Hepatocyte (in vitro differentiated cells): ENCODE data around the gene XDH. TPM values are rescaled to one million over a fixed set of nuclear protein-coding genes. Genes with fewer than 3 reads are reported as not detected.

Experiments
- DNase-seq: peaks from one replicate; pipeline ENCODE4 v3.0.0-alpha.2; 2016; ENCODE audit warnings: low spot score
- H2AFZ ChIP-seq: fragments of 200-600 bp; sonication (generic); 2 replicates; pipeline ENCODE4 v1.6.0; 2016; ENCODE audit warnings: antibody characterized with exemption, mild to moderate bottlenecking
- H3K27ac ChIP-seq: fragments of 200-600 bp; sonication (generic); 2 replicates; pipeline ENCODE4 v1.5.1; 2016; ENCODE audit warnings: mild to moderate bottlenecking
- H3K27me3 ChIP-seq: fragments of 200-600 bp; sonication (generic); 2 replicates; pipeline ENCODE4 v1.6.1; 2016
- H3K36me3 ChIP-seq: fragments of 200-600 bp; sonication (generic); replicated peaks from 2 replicates; pipeline ENCODE4 v1.5.1; 2016; ENCODE audit warnings: low read depth; ENCODE audit not compliant: insufficient read depth
- H3K4me1 ChIP-seq: fragments of 200-600 bp; sonication (generic); 2 replicates; pipeline ENCODE4 v1.5.1; 2016; ENCODE audit warnings: mild to moderate bottlenecking, moderate library complexity; ENCODE audit not compliant: insufficient read depth
- H3K4me2 ChIP-seq: fragments of 200-600 bp; sonication (generic); 2 replicates; pipeline ENCODE4 v1.6.0; 2016
- H3K4me3 ChIP-seq: fragments of 200-600 bp; sonication (generic); 2 replicates; pipeline ENCODE4 v1.5.1; 2016; ENCODE audit warnings: mild to moderate bottlenecking
- H3K79me2 ChIP-seq: fragments of 200-600 bp; sonication (generic); 2 replicates; pipeline ENCODE4 v1.6.0; 2017; ENCODE audit warnings: mild to moderate bottlenecking
- H3K9me2 ChIP-seq: fragments of 200-600 bp; sonication (generic); replicated peaks from 2 replicates; pipeline ENCODE4 v1.6.0; 2017; ENCODE audit warnings: mild to moderate bottlenecking; ENCODE audit not compliant: insufficient read depth
- H3K9me3 ChIP-seq: fragments of 200-600 bp; sonication (generic); 2 replicates; pipeline ENCODE4 v1.5.1; 2016; ENCODE audit warnings: low read depth, mild to moderate bottlenecking
- H4K20me1 ChIP-seq: fragments of 200-600 bp; sonication (generic); 2 replicates; pipeline ENCODE4 v1.6.0; 2016; ENCODE audit warnings: mild to moderate bottlenecking; ENCODE audit not compliant: insufficient read depth, poor library complexity, severe bottlenecking
- EZH2 ChIP-seq: fragments of 200-600 bp; sonication (generic); IDR thresholded peaks from 2 replicates; pipeline ENCODE4 v1.6.1; 2016; ENCODE audit warnings: antibody characterized with exemption, mild to moderate bottlenecking, borderline replicate concordance
- EZH2phosphoT487 ChIP-seq: fragments of 200-600 bp; sonication (generic); IDR thresholded peaks from one replicate; pipeline ENCODE4 v1.6.1; 2018; ENCODE audit warnings: antibody characterized with exemption, mild to moderate bottlenecking, low read depth, moderate library complexity; ENCODE audit not compliant: unreplicated experiment, severe bottlenecking
- WGBS: methylation state at CpG from one replicate; pipeline ENCODE4 v1.1.6; 2016; ENCODE audit warnings: low lambda C conversion rate; ENCODE audit errors: missing lambda C conversion rate; 5-methylcytosine and 5-hydroxymethylcytosine counted together
- polyA plus RNA-seq: library from polyadenylated mRNA; unstranded; fragments of >200 nt; fragmentation: Nextera tagmentation; extraction: Ambion mirVana; gene quantifications from 2 replicates; pipeline ENCODE4 v1.2.1, GENCODE V29; 2016
- total RNA-seq: library from RNA; depleted of rRNA; stranded (reverse); fragments of >200 nt; gene quantifications from 2 replicates; pipeline ENCODE4 v1.2.3, GENCODE V29; 2014
- TF ChIP-seq, protein P1 (sequence below): fragments of 200-600 bp; sonication (generic); IDR thresholded peaks from 2 replicates; pipeline ENCODE4 v1.5.1; 2016; ENCODE audit warnings: antibody characterized with exemption, mild to moderate bottlenecking; ENCODE audit not compliant: poor library complexity

XDH gene
- total and polyA plus RNA-seq, 2 experiments from 2014 or later: 1.6 to 6.7 TPM

DNA sequence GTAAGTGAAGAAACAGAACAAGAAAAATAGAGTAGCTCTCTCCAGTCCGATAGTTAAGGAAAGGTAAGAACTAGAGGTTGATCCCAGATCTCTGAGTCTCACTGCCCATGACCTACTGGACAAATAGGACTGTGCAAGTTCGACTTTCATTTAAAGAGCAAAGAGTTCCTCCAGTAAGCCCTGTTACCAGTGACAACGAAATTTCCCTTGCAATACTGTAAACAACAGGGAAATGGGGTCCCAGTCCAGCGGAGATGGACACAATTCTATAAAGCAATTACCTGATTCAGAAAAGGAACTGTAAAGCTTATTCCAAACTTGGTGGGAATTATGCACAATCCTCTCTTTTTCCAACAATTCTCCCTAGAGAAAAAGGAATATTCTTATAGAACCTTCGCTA lies 65.9 kb downstream of the XDH start:
- H3K36me3 ChIP-seq: no peaks in the 10 kb centered on the region
- H4K20me1 ChIP-seq: no peaks in the 10 kb centered on the region
- H3K27me3 ChIP-seq: no peaks in the 10 kb centered on the region
- no peaks in the 10 kb centered on the region for H3K4me1 ChIP-seq
- no peak overlapping the region for H2AFZ ChIP-seq
- 89% methylated on average over 5 of the region's 5 CpGs for WGBS
- no peaks in the 10 kb centered on the region for H3K9me3 ChIP-seq
- no peak for DNase-seq
- no peak overlapping the region for H3K4me2 ChIP-seq
- H3K9me2 ChIP-seq: no peaks in the 10 kb centered on the region
- TF ChIP-seq EZH2 (no peak), EZH2phosphoT487 (no peak)
- TF ChIP-seq, protein P1, sequence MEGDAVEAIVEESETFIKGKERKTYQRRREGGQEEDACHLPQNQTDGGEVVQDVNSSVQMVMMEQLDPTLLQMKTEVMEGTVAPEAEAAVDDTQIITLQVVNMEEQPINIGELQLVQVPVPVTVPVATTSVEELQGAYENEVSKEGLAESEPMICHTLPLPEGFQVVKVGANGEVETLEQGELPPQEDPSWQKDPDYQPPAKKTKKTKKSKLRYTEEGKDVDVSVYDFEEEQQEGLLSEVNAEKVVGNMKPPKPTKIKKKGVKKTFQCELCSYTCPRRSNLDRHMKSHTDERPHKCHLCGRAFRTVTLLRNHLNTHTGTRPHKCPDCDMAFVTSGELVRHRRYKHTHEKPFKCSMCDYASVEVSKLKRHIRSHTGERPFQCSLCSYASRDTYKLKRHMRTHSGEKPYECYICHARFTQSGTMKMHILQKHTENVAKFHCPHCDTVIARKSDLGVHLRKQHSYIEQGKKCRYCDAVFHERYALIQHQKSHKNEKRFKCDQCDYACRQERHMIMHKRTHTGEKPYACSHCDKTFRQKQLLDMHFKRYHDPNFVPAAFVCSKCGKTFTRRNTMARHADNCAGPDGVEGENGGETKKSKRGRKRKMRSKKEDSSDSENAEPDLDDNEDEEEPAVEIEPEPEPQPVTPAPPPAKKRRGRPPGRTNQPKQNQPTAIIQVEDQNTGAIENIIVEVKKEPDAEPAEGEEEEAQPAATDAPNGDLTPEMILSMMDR: no peak
- H3K4me3 ChIP-seq: no peak overlapping the region
- H3K79me2 ChIP-seq: no peaks in the 10 kb centered on the region
- no peak overlapping the region for H3K27ac ChIP-seq

DNA sequence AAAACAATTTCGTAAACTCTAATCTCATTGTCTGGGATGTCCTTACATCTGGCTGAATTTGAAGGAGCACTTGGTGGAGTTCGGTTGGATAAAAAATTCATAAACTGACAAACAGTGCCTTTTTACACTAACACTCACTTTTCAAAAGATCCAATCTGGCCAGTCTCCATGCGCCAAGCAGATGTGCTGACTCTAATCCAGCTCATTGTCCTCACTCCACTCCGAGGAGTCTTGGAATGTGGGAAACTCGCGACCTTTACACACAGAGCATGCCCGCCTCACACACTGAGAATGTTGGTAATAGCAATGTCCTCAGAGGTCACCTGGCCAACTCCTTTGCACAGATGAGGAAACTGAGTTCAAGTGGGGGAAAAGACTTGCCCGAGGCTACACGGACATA lies 66.8 kb downstream of the XDH start:
- Histone ChIP-seq H3K4me1 (no peaks in the 10 kb centered on the region), H3K9me3 (no peaks in the 10 kb centered on the region), H3K27me3 (no peaks in the 10 kb centered on the region), H3K9me2 (no peaks in the 10 kb centered on the region), H3K79me2 (no peaks in the 10 kb centered on the region), H3K36me3 (no peaks in the 10 kb centered on the region), H3K27ac (no peak overlapping the region), H3K4me2 (no peak overlapping the region), H3K4me3 (no peak overlapping the region), H4K20me1 (no peaks in the 10 kb centered on the region), H2AFZ (no peak overlapping the region)
- WGBS: 75% methylated on average over 9 of the region's 9 CpGs
- no peak for DNase-seq
- TF ChIP-seq EZH2phosphoT487 (no peak), EZH2 (no peak)
- TF ChIP-seq, protein P1: no peak

DNA sequence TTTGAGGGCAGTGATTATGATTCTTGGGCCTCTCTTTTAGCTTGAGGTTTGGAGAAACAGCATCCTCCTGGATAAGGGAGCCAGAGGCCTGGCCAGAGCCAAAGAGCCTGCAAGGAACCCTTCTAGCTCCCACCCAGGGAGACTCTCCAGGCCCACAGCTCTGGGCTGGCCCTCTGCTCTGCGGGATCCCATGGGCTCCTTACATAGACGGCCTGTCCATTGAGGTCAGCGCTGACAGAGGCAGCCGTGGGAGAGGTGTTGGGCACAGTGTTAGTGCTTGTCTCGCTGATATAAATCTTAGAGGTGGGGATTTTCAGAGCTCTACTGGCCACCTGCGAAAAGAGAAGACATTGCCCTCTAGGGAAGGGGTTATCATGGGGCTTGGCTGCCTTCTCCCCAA lies 67.2 kb downstream of the XDH start:
- WGBS: 89% methylated on average over 6 of the region's 6 CpGs
- no peak for DNase-seq
- Histone ChIP-seq H3K4me2 (no peak overlapping the region), H3K27ac (no peak overlapping the region), H3K4me1 (no peaks in the 10 kb centered on the region), H3K9me2 (no peaks in the 10 kb centered on the region), H2AFZ (no peak overlapping the region), H3K36me3 (no peaks in the 10 kb centered on the region), H3K4me3 (no peak overlapping the region), H3K27me3 (no peaks in the 10 kb centered on the region), H4K20me1 (no peaks in the 10 kb centered on the region), H3K79me2 (no peaks in the 10 kb centered on the region), H3K9me3 (no peaks in the 10 kb centered on the region)
- TF ChIP-seq, protein P1: no peak
- no peak for TF ChIP-seq EZH2
- no peak for TF ChIP-seq EZH2phosphoT487

DNA sequence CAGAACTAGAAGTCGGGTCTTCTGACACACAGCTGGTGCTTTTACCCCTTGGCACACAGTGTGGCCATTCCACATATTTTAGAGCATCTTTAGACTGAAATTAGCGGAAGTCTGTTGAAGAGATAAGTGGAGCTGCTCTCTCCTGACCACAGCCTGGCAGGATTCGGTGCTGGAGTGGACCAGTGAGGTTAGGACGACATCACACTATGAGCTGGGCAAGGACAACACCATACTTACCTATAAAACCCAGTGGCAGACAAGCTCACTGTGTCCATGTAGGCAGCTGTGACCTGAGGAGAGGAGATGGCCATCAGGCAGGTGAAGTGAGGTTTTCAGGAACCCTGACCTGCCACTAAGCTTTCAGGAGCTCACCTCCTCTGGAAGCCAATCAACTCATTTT lies 70.1 kb downstream of the XDH start:
- H4K20me1 ChIP-seq: no peaks in the 10 kb centered on the region
- H2AFZ ChIP-seq: no peak overlapping the region
- no peak overlapping the region for H3K27ac ChIP-seq
- WGBS: 95% methylated on average over 4 of the region's 4 CpGs
- H3K79me2 ChIP-seq: no peaks in the 10 kb centered on the region
- TF ChIP-seq, protein P1: no peak
- no peak for TF ChIP-seq EZH2
- no peak overlapping the region for H3K4me2 ChIP-seq
- DNase-seq: no peak
- no peaks in the 10 kb centered on the region for H3K9me3 ChIP-seq
- no peaks in the 10 kb centered on the region for H3K9me2 ChIP-seq
- no peaks in the 10 kb centered on the region for H3K27me3 ChIP-seq
- no peak overlapping the region for H3K4me3 ChIP-seq
- no peaks in the 10 kb centered on the region for H3K36me3 ChIP-seq
- H3K4me1 ChIP-seq: no peaks in the 10 kb centered on the region
